Activated gamma-delta T cell (primary cell): ENCODE data around the gene SLC9B1.
"Not testable (repeated sequence)": the region's sequence is repeated elsewhere in the genome, so short reads cannot be mapped to it uniquely, and the experiment has no call there.

Source experiments
- DNase-seq: peaks from one replicate; lab custom pipeline; 2025; lab: John Stamatoyannopoulos, UW

SLC9B1 gene

GRCh38 chr4:103011378-103012025, 8.0 kb downstream of the SLC9B1 start:
- no peak for DNase-seq

GRCh38 chr4:103010804-103011203, 8.7 kb downstream of the SLC9B1 start:
- no peak for DNase-seq

- DNase-seq, result no peak
Measured at GRCh38 chr4:103008875-103009729, 10.4 kb downstream of the SLC9B1 start.

GRCh38 chr4:103002551-103002950, 17.0 kb downstream of the SLC9B1 start:
- DNase-seq, result no peak

GRCh38 chr4:102994803-102995202, 24.7 kb downstream of the SLC9B1 start:
- no peak for DNase-seq

- DNase-seq, result not testable (repeated sequence)
Measured at GRCh38 chr4:102993985-102994384, 25.5 kb downstream of the SLC9B1 start.

- DNase-seq, result no peak
Measured at GRCh38 chr4:102988429-102989020, 31.0 kb downstream of the SLC9B1 start.

- DNase-seq, result no peak
Measured at GRCh38 chr4:102981005-102981404, 38.5 kb downstream of the SLC9B1 start.

GRCh38 chr4:102961813-102962212, 57.7 kb downstream of the SLC9B1 start:
- not testable (repeated sequence) for DNase-seq

GRCh38 chr4:102959496-102959895, 60.0 kb downstream of the SLC9B1 start:
- no peak for DNase-seq

GRCh38 chr4:102945066-102945465, 74.4 kb downstream of the SLC9B1 start:
- DNase-seq, result no peak

- DNase-seq, result not testable (repeated sequence)
Measured at GRCh38 chr4:102938063-102938462, 81.4 kb downstream of the SLC9B1 start.

GRCh38 chr4:102935716-102936115, 83.8 kb downstream of the SLC9B1 start:
- DNase-seq, result no peak

GRCh38 chr4:102919697-102920096, 99.8 kb downstream of the SLC9B1 start:
- peak; percentile 0 for DNase-seq

GRCh38 chr4:102918859-102919258, 100.6 kb downstream of the SLC9B1 start:
- DNase-seq, result no peak

- DNase-seq, result no peak
Measured at GRCh38 chr4:102901804-102902203, 117.7 kb downstream of the SLC9B1 start.

- not testable (repeated sequence) for DNase-seq
Measured at GRCh38 chr4:102897610-102898009, 121.9 kb downstream of the SLC9B1 start.

- not testable (repeated sequence) for DNase-seq
Measured at GRCh38 chr4:102896547-102896946, 123.0 kb downstream of the SLC9B1 start.

- DNase-seq, result not testable (repeated sequence)
Measured at GRCh38 chr4:102889866-102890265, 129.6 kb downstream of the SLC9B1 start.

GRCh38 chr4:102888570-102888969, 130.9 kb downstream of the SLC9B1 start:
- not testable (repeated sequence) for DNase-seq

GRCh38 chr4:102883278-102883677, 136.2 kb downstream of the SLC9B1 start:
- no peak for DNase-seq

- no peak for DNase-seq
Measured at GRCh38 chr4:102881343-102881742, 138.2 kb downstream of the SLC9B1 start.

GRCh38 chr4:102878901-102879300, 140.6 kb downstream of the SLC9B1 start:
- DNase-seq, result no peak
